Activated CD4-positive, alpha-beta memory T cell treated with anti-CD3 and anti-CD28 coated beads for 36 hours (primary cell): ENCODE measurements around the gene OVCA2. TPM values are rescaled to one million over a fixed set of nuclear protein-coding genes. Genes with fewer than 3 reads are reported as not detected.

ENCODE experiments used
- CTCF ChIA-PET: fragments of 350-600 bp; sonication (Branson Sonifier 250); formaldehyde crosslinking; loops from one replicate; lab custom pipeline; 2021; ENCODE audit warnings: antibody characterized with exemption, inconsistent platforms; lab: Charles Lee
- POLR2A ChIA-PET: fragments of 350-600 bp; sonication (Branson Sonifier 250); formaldehyde crosslinking; loops from one replicate; lab custom pipeline; 2021; ENCODE audit warnings: antibody characterized with exemption; lab: Charles Lee
- DNase-seq: peaks from one replicate; pipeline ENCODE4 v3.0.0-alpha.2; 2020
- H3K27ac Mint-ChIP-seq: one replicate; pipeline ENCODE4 v1.8.0; 2021; ENCODE audit warnings: mixed read lengths
- H3K27me3 Mint-ChIP-seq: one replicate; pipeline ENCODE4 v1.8.0; 2021; ENCODE audit warnings: mixed read lengths
- H3K36me3 Mint-ChIP-seq: one replicate; pipeline ENCODE4 v1.8.0; 2021; ENCODE audit warnings: mixed read lengths
- H3K4me1 Mint-ChIP-seq: one replicate; pipeline ENCODE4 v1.8.0; 2021; ENCODE audit warnings: low read depth, mixed read lengths
- H3K4me3 Mint-ChIP-seq: one replicate; pipeline ENCODE4 v1.8.0; 2021; ENCODE audit warnings: mild to moderate bottlenecking, mixed read lengths
- H3K9me3 Mint-ChIP-seq: one replicate; pipeline ENCODE4 v1.8.0; 2021; ENCODE audit warnings: mixed read lengths
- intact Hi-C: fragments of 100-400 bp; cut with micrococcal nuclease; formaldehyde crosslinking; loops from one replicate; pipeline ENCODE4 v1.15.1; 2023
- total RNA-seq, 2 experiments: library from RNA; stranded (reverse); gene quantifications; one replicate each; pipeline ENCODE4 v1.2.3, GENCODE V29; 2021

Gene OVCA2
- total RNA-seq, 2 experiments from 2014 or later, result 31.7 to 34.8 TPM

- intact Hi-C loops, result no loop called here
- Mint-ChIP-seq H3K4me1 (peaks cover 19% of the 10 kb centered on the region), H3K4me3 (no peak overlapping the region), H3K27ac (no peak overlapping the region), H3K36me3 (no peaks in the 10 kb centered on the region), H3K9me3 (no peaks in the 10 kb centered on the region), H3K27me3 (peaks cover 26% of the 10 kb centered on the region)
- CTCF ChIA-PET, result interaction anchor here (0.8 to 1.1 kb wide), 2 partner anchors 27 to 216 kb away, joined by 3 to 5 read pairs; no protein-coding TSS in a partner anchor
- no peak for DNase-seq
- POLR2A ChIA-PET, result no interaction called here
Measured at GRCh38 chr17:2028234-2028614, 13.6 kb upstream of the OVCA2 start.

- Mint-ChIP-seq H3K36me3 (no peaks in the 10 kb centered on the region), H3K9me3 (no peaks in the 10 kb centered on the region), H3K4me1 (peaks cover 16% of the 10 kb centered on the region), H3K27ac (no peak overlapping the region), H3K4me3 (no peak overlapping the region), H3K27me3 (peaks cover 24% of the 10 kb centered on the region)
- POLR2A ChIA-PET, result no interaction called here
- CTCF ChIA-PET, result interaction anchor here (0.6 to 1.8 kb wide), 4 partner anchors 26 to 312 kb away, joined by 3 to 5 read pairs (median 4); partner anchors contain the start of gene HIC1
- no peak for DNase-seq
- intact Hi-C loops, result no loop called here
Measured at GRCh38 chr17:2028737-2029136, 13.1 kb upstream of the OVCA2 start.

- peak; percentile 92 for DNase-seq
- Mint-ChIP-seq H3K9me3 (no peaks in the 10 kb centered on the region), H3K27ac (peak within 1 kb of the TSS; percentile 67), H3K27me3 (peaks cover 22% of the 10 kb centered on the region), H3K4me1 (peaks cover 15% of the 10 kb centered on the region), H3K4me3 (peak within 1 kb of the TSS; percentile 95), H3K36me3 (no peaks in the 10 kb centered on the region)
- intact Hi-C loops, result loop anchor here (1.0 to 10.0 kb wide), 4 partner anchors 11 to 385 kb away; partner anchors contain the start of genes RILP and SCARF1
- ChIA-PET POLR2A (no interaction called here), CTCF (interaction anchor here (1.3 to 1.8 kb wide), 2 partner anchors 160 to 313 kb away, joined by 3 to 4 read pairs; no protein-coding TSS in a partner anchor)
Measured at GRCh38 chr17:2029911-2030778, 11.7 kb upstream of the OVCA2 start, which contains the start of gene DPH1. Gene DPH1, plus strand, starts transcription at chr17:2030153. Its CDS starts 17 bp downstream, at chr17:2030170.

GRCh38 chr17:2030779-2031163, 11.1 kb upstream of the OVCA2 start:
- no peaks in the 10 kb centered on the region for H3K9me3 Mint-ChIP-seq
- ChIA-PET POLR2A (no interaction called here), CTCF (interaction anchor here (1.3 kb wide), 1 partner anchor 160 kb away, joined by 3 read pairs; no protein-coding TSS in a partner anchor)
- intact Hi-C loops, result loop anchor here (1.0 to 10.0 kb wide), 4 partner anchors 11 to 386 kb away; partner anchors contain the start of genes RILP and SCARF1
- H3K4me1 Mint-ChIP-seq, result peaks cover 13% of the 10 kb centered on the region
- peaks cover 18% of the 10 kb centered on the region for H3K27me3 Mint-ChIP-seq
- no peaks in the 10 kb centered on the region for H3K36me3 Mint-ChIP-seq
- no peak for DNase-seq
- peak overlapping the region; percentile 95 for H3K4me3 Mint-ChIP-seq
- H3K27ac Mint-ChIP-seq, result peak overlapping the region; percentile 67

- ChIA-PET CTCF (no interaction called here), POLR2A (no interaction called here)
- intact Hi-C loops, result loop anchor here (10.0 kb wide), 2 partner anchors 158 to 388 kb away; partner anchors contain the start of genes RILP and SCARF1
- no peaks in the 10 kb centered on the region for H3K9me3 Mint-ChIP-seq
- H3K27ac Mint-ChIP-seq, result no peak overlapping the region
- H3K4me3 Mint-ChIP-seq, result no peak overlapping the region
- H3K4me1 Mint-ChIP-seq, result peaks cover 10% of the 10 kb centered on the region
- DNase-seq, result no peak
- peaks cover 3% of the 10 kb centered on the region for H3K27me3 Mint-ChIP-seq
- H3K36me3 Mint-ChIP-seq, result peaks cover 6% of the 10 kb centered on the region
Measured at GRCh38 chr17:2033153-2033552, 8.7 kb upstream of the OVCA2 start.

GRCh38 chr17:2034157-2034556, 7.7 kb upstream of the OVCA2 start:
- intact Hi-C loops, result loop anchor here (10.0 kb wide), 2 partner anchors 159 to 389 kb away; partner anchors contain the start of genes RILP and SCARF1
- peaks cover 6% of the 10 kb centered on the region for H3K36me3 Mint-ChIP-seq
- no peak overlapping the region for H3K4me3 Mint-ChIP-seq
- no peaks in the 10 kb centered on the region for H3K27me3 Mint-ChIP-seq
- no peaks in the 10 kb centered on the region for H3K9me3 Mint-ChIP-seq
- CTCF ChIA-PET, result interaction anchor here (0.6 kb wide), 1 partner anchor 313 kb away, joined by 3 read pairs; no protein-coding TSS in a partner anchor
- no peak overlapping the region for H3K27ac Mint-ChIP-seq
- peaks cover 10% of the 10 kb centered on the region for H3K4me1 Mint-ChIP-seq
- POLR2A ChIA-PET, result no interaction called here
- DNase-seq, result no peak

- Mint-ChIP-seq H3K27me3 (no peaks in the 10 kb centered on the region), H3K9me3 (no peaks in the 10 kb centered on the region), H3K4me3 (no peak overlapping the region), H3K4me1 (peaks cover 10% of the 10 kb centered on the region), H3K27ac (no peak overlapping the region), H3K36me3 (peaks cover 6% of the 10 kb centered on the region)
- ChIA-PET CTCF (interaction anchor here (0.6 kb wide), 1 partner anchor 368 kb away, joined by 3 read pairs; no protein-coding TSS in a partner anchor), POLR2A (no interaction called here)
- DNase-seq, result no peak
- intact Hi-C loops, result loop anchor here (10.0 kb wide), 2 partner anchors 160 to 390 kb away; partner anchors contain the start of genes RILP and SCARF1
Measured at GRCh38 chr17:2034806-2035540, 6.8 kb upstream of the OVCA2 start.

GRCh38 chr17:2035541-2036488, 6.0 kb upstream of the OVCA2 start:
- Mint-ChIP-seq H3K4me1 (peaks cover 7% of the 10 kb centered on the region), H3K4me3 (no peak overlapping the region)
- POLR2A ChIA-PET, result no interaction called here

GRCh38 chr17:2037155-2037554, 4.7 kb upstream of the OVCA2 start:
- CTCF ChIA-PET, result interaction anchor here (1.3 to 1.5 kb wide), 2 partner anchors 208 to 316 kb away, joined by 3 read pairs; no protein-coding TSS in a partner anchor
- H3K4me3 Mint-ChIP-seq, result no peak overlapping the region
- POLR2A ChIA-PET, result no interaction called here
- DNase-seq, result no peak
- intact Hi-C loops, result loop anchor here (10.0 kb wide), 2 partner anchors 162 to 392 kb away; partner anchors contain the start of genes RILP and SCARF1
- no peaks in the 10 kb centered on the region for H3K9me3 Mint-ChIP-seq
- no peak overlapping the region for H3K27ac Mint-ChIP-seq
- peaks cover 1% of the 10 kb centered on the region for H3K4me1 Mint-ChIP-seq
- peaks cover 7% of the 10 kb centered on the region for H3K36me3 Mint-ChIP-seq
- no peaks in the 10 kb centered on the region for H3K27me3 Mint-ChIP-seq

More at GRCh38 chr17:2035541-2036488, 6.0 kb upstream of the OVCA2 start:
- CTCF ChIA-PET, result interaction anchor here (0.6 kb wide), 1 partner anchor 369 kb away, joined by 3 read pairs; no protein-coding TSS in a partner anchor
- intact Hi-C loops, result loop anchor here (10.0 kb wide), 2 partner anchors 161 to 391 kb away; partner anchors contain the start of genes RILP and SCARF1
- Mint-ChIP-seq H3K27me3 (no peaks in the 10 kb centered on the region), H3K9me3 (no peaks in the 10 kb centered on the region), H3K27ac (no peak overlapping the region), H3K36me3 (peaks cover 6% of the 10 kb centered on the region)
- no peak for DNase-seq

GRCh38 chr17:2040219-2040827, 1.5 kb upstream of the OVCA2 start:
- no peaks in the 10 kb centered on the region for H3K9me3 Mint-ChIP-seq
- H3K27ac Mint-ChIP-seq, result no peak overlapping the region
- CTCF ChIA-PET, result interaction anchor here (0.8 to 1.3 kb wide), 3 partner anchors 131 to 319 kb away, joined by 3 to 5 read pairs (median 3); no protein-coding TSS in a partner anchor
- DNase-seq, result no peak
- POLR2A ChIA-PET, result interaction anchor here (0.8 kb wide), 1 partner anchor 9 kb away, joined by 3 read pairs; no protein-coding TSS in a partner anchor
- H3K4me3 Mint-ChIP-seq, result peak overlapping the region; percentile 20
- intact Hi-C loops, result loop anchor here (5.0 kb wide), 2 partner anchors 148 to 323 kb away; no protein-coding TSS in a partner anchor
- peaks cover 22% of the 10 kb centered on the region for H3K36me3 Mint-ChIP-seq
- peaks cover 23% of the 10 kb centered on the region for H3K4me1 Mint-ChIP-seq
- no peaks in the 10 kb centered on the region for H3K27me3 Mint-ChIP-seq
